GM23338 (cell line): Measurements from ENCODE around the gene HDAC3. TPM values are rescaled to one million over a fixed set of nuclear protein-coding genes. Genes with fewer than 3 reads are reported as not detected.

Experiments used
- ATAC-seq: fragments of 200-7000 bp; cut with Tn5 transposase; 3 replicates; pipeline ENCODE4 v1.9.1; 2020
- DNase-seq: peaks from one replicate; pipeline ENCODE4 v3.0.0-alpha.2; 2015; ENCODE audit warnings: low spot score
- H2AFZ ChIP-seq: fragments of 200-600 bp; sonication (generic); 2 replicates; pipeline ENCODE4 v1.8.0; 2016; ENCODE audit warnings: antibody characterized with exemption, mild to moderate bottlenecking, moderate library complexity
- H3F3A ChIP-seq: fragments of 200-600 bp; sonication (generic); replicated peaks from 2 replicates; pipeline ENCODE4 v1.8.0; 2017; ENCODE audit warnings: antibody characterized with exemption, mixed run types, low read depth
- H3K27ac ChIP-seq: fragments of 200-600 bp; sonication (generic); 2 replicates; pipeline ENCODE4 v1.6.1; 2016; ENCODE audit warnings: low read depth
- H3K27me3 ChIP-seq: fragments of 200-600 bp; sonication (generic); 2 replicates; pipeline ENCODE4 v1.8.0; 2016; ENCODE audit warnings: mild to moderate bottlenecking, mixed run types, moderate library complexity; ENCODE audit not compliant: insufficient read depth
- H3K36me3 ChIP-seq: fragments of 200-600 bp; sonication (generic); 2 replicates; pipeline ENCODE4 v1.8.0; 2016; ENCODE audit warnings: mild to moderate bottlenecking; ENCODE audit not compliant: insufficient read depth
- H3K4me1 ChIP-seq: fragments of 200-600 bp; sonication (generic); 2 replicates; pipeline ENCODE4 v1.8.0; 2016; ENCODE audit warnings: mild to moderate bottlenecking, moderate library complexity; ENCODE audit not compliant: insufficient read depth
- H3K4me2 ChIP-seq: fragments of 200-600 bp; sonication (generic); 2 replicates; pipeline ENCODE4 v1.7.1; 2017; ENCODE audit warnings: mixed run types
- H3K4me3 ChIP-seq: fragments of 200-600 bp; sonication (generic); 2 replicates; pipeline ENCODE4 v1.6.1; 2016; ENCODE audit warnings: mixed run types
- H3K79me2 ChIP-seq: fragments of 200-600 bp; sonication (generic); replicated peaks from 2 replicates; pipeline ENCODE4 v1.8.0; 2017; ENCODE audit warnings: mild to moderate bottlenecking; ENCODE audit not compliant: insufficient read depth
- H3K9me2 ChIP-seq: fragments of 200-600 bp; sonication (generic); 2 replicates; pipeline ENCODE4 v1.8.0; 2017; ENCODE audit not compliant: insufficient read depth
- H4K20me1 ChIP-seq: fragments of 200-600 bp; sonication (generic); replicated peaks from 2 replicates; pipeline ENCODE4 v1.8.0; 2017; ENCODE audit warnings: mild to moderate bottlenecking; ENCODE audit not compliant: insufficient read depth
- H3K27ac Mint-ChIP-seq: 2 replicates; pipeline ENCODE4 v1.8.0; 2020; ENCODE audit warnings: inconsistent platforms, mild to moderate bottlenecking, moderate library complexity, mixed read lengths
- H3K27me3 Mint-ChIP-seq: 3 replicates; pipeline ENCODE4 v1.8.0; 2022; ENCODE audit warnings: low read depth, mild to moderate bottlenecking, moderate library complexity, mixed read lengths, inconsistent platforms; ENCODE audit not compliant: insufficient read depth, poor library complexity
- H3K36me3 Mint-ChIP-seq: 3 replicates; pipeline ENCODE4 v1.8.0; 2021; ENCODE audit warnings: low read depth, mild to moderate bottlenecking, inconsistent platforms, moderate library complexity, mixed read lengths
- H3K4me1 Mint-ChIP-seq: 3 replicates; pipeline ENCODE4 v1.8.0; 2020; ENCODE audit warnings: mild to moderate bottlenecking, inconsistent platforms, mixed read lengths
- H3K4me3 Mint-ChIP-seq: 3 replicates; pipeline ENCODE4 v1.8.0; 2021; ENCODE audit warnings: moderate library complexity, mild to moderate bottlenecking, inconsistent platforms, mixed read lengths
- H3K9me3 Mint-ChIP-seq: 3 replicates; pipeline ENCODE4 v1.8.0; 2020; ENCODE audit warnings: moderate library complexity, mild to moderate bottlenecking, inconsistent platforms, mixed read lengths
- CREB1 ChIP-seq: fragments of 250-450 bp; sonication (Bioruptor Pico); IDR thresholded peaks from 2 replicates; pipeline ENCODE4 v1.5.0; 2020; ENCODE audit warnings: low read depth, mild to moderate bottlenecking, moderate library complexity
- NANOG ChIP-seq: IDR thresholded peaks from 2 replicates; pipeline ENCODE4 v1.6.1; 2016; ENCODE audit warnings: antibody characterized with exemption, borderline replicate concordance
- POLR2AphosphoS5 ChIP-seq: IDR thresholded peaks from 2 replicates; pipeline ENCODE4 v1.6.1; 2016; ENCODE audit warnings: antibody characterized with exemption, low read depth
- STAT1 ChIP-seq: IDR thresholded peaks from one replicate; pipeline ENCODE4 v1.6.1; 2016; ENCODE audit warnings: antibody characterized with exemption; ENCODE audit not compliant: unreplicated experiment
- polyA plus RNA-seq: library from polyadenylated mRNA; unstranded; fragments of >200 nt; fragmentation: Nextera tagmentation; extraction: Ambion mirVana; gene quantifications from 2 replicates; pipeline ENCODE4 v1.2.1, GENCODE V29; 2016
- total RNA-seq: library from RNA; depleted of rRNA; stranded (reverse); fragments of >200 nt; shearing (Covaris generic); gene quantifications from 2 replicates; pipeline ENCODE4 v1.2.3, GENCODE V29; 2014
- TF ChIP-seq, protein P1 (sequence below): fragments of 250-450 bp; sonication (Bioruptor Pico); IDR thresholded peaks from 2 replicates; pipeline ENCODE4 v1.5.0; 2020; ENCODE audit warnings: mild to moderate bottlenecking, moderate library complexity
- TF ChIP-seq, protein P2 (sequence below): IDR thresholded peaks from one replicate; pipeline ENCODE4 v1.6.1; 2018; ENCODE audit warnings: antibody characterized with exemption; ENCODE audit not compliant: unreplicated experiment
- TF ChIP-seq, protein P3 (sequence below): IDR thresholded peaks from 2 replicates; pipeline ENCODE4 v1.6.1; 2016; ENCODE audit warnings: antibody characterized with exemption

HDAC3 gene
- total and polyA plus RNA-seq, 2 experiments from 2014 or later, result 59.2 to 90.0 TPM

DNA sequence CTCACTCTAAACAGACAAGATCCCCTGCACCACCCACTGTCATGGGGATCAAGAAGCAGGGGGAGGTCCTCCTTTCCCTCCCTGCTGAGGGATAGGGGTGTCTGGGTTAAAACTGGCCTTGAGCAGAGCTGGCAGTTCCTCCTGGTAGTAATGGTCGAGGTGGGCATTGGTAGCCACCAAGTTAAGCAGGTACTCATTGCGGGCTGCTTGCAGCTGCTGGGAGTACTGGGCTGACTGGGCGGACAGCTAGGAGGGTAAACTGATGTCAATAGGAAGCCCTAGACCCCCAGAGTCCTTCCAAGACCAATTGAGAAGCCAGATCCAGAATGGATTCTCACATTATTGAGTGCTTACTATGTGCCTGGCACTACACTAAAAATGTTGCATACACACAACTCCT lies 11.2 kb upstream of the HDAC3 start (continued):
- TF ChIP-seq, protein P1, sequence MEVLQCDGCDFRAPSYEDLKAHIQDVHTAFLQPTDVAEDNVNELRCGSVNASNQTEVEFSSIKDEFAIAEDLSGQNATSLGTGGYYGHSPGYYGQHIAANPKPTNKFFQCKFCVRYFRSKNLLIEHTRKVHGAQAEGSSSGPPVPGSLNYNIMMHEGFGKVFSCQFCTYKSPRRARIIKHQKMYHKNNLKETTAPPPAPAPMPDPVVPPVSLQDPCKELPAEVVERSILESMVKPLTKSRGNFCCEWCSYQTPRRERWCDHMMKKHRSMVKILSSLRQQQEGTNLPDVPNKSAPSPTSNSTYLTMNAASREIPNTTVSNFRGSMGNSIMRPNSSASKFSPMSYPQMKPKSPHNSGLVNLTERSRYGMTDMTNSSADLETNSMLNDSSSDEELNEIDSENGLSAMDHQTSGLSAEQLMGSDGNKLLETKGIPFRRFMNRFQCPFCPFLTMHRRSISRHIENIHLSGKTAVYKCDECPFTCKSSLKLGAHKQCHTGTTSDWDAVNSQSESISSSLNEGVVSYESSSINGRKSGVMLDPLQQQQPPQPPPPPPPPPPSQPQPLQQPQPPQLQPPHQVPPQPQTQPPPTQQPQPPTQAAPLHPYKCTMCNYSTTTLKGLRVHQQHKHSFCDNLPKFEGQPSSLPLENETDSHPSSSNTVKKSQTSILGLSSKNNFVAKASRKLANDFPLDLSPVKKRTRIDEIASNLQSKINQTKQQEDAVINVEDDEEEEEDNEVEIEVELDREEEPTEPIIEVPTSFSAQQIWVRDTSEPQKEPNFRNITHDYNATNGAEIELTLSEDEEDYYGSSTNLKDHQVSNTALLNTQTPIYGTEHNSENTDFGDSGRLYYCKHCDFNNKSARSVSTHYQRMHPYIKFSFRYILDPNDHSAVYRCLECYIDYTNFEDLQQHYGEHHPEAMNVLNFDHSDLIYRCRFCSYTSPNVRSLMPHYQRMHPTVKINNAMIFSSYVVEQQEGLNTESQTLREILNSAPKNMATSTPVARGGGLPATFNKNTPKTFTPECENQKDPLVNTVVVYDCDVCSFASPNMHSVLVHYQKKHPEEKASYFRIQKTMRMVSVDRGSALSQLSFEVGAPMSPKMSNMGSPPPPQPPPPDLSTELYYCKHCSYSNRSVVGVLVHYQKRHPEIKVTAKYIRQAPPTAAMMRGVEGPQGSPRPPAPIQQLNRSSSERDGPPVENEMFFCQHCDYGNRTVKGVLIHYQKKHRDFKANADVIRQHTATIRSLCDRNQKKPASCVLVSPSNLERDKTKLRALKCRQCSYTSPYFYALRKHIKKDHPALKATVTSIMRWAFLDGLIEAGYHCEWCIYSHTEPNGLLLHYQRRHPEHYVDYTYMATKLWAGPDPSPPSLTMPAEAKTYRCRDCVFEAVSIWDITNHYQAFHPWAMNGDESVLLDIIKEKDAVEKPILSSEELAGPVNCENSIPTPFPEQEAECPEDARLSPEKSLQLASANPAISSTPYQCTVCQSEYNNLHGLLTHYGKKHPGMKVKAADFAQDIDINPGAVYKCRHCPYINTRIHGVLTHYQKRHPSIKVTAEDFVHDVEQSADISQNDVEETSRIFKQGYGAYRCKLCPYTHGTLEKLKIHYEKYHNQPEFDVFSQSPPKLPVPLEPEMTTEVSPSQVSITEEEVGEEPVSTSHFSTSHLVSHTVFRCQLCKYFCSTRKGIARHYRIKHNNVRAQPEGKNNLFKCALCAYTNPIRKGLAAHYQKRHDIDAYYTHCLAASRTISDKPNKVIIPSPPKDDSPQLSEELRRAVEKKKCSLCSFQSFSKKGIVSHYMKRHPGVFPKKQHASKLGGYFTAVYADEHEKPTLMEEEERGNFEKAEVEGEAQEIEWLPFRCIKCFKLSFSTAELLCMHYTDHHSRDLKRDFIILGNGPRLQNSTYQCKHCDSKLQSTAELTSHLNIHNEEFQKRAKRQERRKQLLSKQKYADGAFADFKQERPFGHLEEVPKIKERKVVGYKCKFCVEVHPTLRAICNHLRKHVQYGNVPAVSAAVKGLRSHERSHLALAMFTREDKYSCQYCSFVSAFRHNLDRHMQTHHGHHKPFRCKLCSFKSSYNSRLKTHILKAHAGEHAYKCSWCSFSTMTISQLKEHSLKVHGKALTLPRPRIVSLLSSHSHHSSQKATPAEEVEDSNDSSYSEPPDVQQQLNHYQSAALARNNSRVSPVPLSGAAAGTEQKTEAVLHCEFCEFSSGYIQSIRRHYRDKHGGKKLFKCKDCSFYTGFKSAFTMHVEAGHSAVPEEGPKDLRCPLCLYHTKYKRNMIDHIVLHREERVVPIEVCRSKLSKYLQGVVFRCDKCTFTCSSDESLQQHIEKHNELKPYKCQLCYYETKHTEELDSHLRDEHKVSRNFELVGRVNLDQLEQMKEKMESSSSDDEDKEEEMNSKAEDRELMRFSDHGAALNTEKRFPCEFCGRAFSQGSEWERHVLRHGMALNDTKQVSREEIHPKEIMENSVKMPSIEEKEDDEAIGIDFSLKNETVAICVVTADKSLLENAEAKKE (CRISPR knock-in tag), result no peak
- TF ChIP-seq STAT1, result no peak

DNA sequence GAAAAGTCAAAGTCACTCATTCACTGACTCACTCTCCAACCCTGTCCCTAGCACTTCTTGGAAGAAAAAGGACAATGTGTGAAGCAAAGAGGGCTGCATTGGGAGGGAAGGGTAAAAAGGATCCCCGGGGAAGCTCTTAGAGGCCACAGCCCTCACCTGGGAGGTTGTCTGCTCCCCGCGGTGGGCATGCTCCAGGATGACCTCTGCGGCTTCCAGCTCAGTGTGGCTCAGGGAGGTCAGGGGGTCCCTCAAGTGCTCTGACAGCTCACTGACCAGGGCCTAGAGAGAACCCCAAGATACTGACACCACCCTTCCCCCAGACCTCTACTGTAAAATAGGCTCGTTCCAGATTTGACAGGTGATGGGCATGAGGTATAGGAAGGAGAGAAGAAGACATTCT lies 10.6 kb upstream of the HDAC3 start:
- H3K9me2 ChIP-seq, result no peaks in the 10 kb centered on the region
- ATAC-seq (no peak), DNase-seq (no peak)
- no peaks in the 10 kb centered on the region for H3K27me3 ChIP-seq
- peaks cover 24% of the 10 kb centered on the region for H3K4me1 Mint-ChIP-seq
- no peaks in the 10 kb centered on the region; the same call in 1 of the 2 replicates for H4K20me1 ChIP-seq
- H3K79me2 ChIP-seq, result no peaks in the 10 kb centered on the region
- peaks cover 12% of the 10 kb centered on the region for H3K27me3 Mint-ChIP-seq
- H3K36me3 ChIP-seq, result no peaks in the 10 kb centered on the region; the same call in 1 of the 2 replicates
- peaks cover 8% of the 10 kb centered on the region for H3F3A ChIP-seq
- no peaks in the 10 kb centered on the region for H3K9me3 Mint-ChIP-seq
- H3K4me1 ChIP-seq, result peaks cover 17% of the 10 kb centered on the region
- H3K27ac ChIP-seq, result no peak overlapping the region
- H3K36me3 Mint-ChIP-seq, result peaks cover 30% of the 10 kb centered on the region
- H3K4me3 ChIP-seq, result no peak overlapping the region
- H3K4me3 Mint-ChIP-seq, result no peak overlapping the region
- no peak overlapping the region for H3K27ac Mint-ChIP-seq
- H2AFZ ChIP-seq, result no peak overlapping the region
- H3K4me2 ChIP-seq, result no peak overlapping the region
- TF ChIP-seq CREB1 (CRISPR knock-in tag), result no peak
- TF ChIP-seq, protein P2, sequence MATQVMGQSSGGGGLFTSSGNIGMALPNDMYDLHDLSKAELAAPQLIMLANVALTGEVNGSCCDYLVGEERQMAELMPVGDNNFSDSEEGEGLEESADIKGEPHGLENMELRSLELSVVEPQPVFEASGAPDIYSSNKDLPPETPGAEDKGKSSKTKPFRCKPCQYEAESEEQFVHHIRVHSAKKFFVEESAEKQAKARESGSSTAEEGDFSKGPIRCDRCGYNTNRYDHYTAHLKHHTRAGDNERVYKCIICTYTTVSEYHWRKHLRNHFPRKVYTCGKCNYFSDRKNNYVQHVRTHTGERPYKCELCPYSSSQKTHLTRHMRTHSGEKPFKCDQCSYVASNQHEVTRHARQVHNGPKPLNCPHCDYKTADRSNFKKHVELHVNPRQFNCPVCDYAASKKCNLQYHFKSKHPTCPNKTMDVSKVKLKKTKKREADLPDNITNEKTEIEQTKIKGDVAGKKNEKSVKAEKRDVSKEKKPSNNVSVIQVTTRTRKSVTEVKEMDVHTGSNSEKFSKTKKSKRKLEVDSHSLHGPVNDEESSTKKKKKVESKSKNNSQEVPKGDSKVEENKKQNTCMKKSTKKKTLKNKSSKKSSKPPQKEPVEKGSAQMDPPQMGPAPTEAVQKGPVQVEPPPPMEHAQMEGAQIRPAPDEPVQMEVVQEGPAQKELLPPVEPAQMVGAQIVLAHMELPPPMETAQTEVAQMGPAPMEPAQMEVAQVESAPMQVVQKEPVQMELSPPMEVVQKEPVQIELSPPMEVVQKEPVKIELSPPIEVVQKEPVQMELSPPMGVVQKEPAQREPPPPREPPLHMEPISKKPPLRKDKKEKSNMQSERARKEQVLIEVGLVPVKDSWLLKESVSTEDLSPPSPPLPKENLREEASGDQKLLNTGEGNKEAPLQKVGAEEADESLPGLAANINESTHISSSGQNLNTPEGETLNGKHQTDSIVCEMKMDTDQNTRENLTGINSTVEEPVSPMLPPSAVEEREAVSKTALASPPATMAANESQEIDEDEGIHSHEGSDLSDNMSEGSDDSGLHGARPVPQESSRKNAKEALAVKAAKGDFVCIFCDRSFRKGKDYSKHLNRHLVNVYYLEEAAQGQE, result no peak
- TF ChIP-seq POLR2AphosphoS5, result no peak
- TF ChIP-seq, protein P3, sequence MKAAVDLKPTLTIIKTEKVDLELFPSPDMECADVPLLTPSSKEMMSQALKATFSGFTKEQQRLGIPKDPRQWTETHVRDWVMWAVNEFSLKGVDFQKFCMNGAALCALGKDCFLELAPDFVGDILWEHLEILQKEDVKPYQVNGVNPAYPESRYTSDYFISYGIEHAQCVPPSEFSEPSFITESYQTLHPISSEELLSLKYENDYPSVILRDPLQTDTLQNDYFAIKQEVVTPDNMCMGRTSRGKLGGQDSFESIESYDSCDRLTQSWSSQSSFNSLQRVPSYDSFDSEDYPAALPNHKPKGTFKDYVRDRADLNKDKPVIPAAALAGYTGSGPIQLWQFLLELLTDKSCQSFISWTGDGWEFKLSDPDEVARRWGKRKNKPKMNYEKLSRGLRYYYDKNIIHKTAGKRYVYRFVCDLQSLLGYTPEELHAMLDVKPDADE, result no peak
- TF ChIP-seq NANOG, result no peak
- TF ChIP-seq STAT1, result no peak
